H1 (cell line): ENCODE results near the gene ZSCAN22. TPM values are rescaled to one million over a fixed set of nuclear protein-coding genes. Genes with fewer than 3 reads are reported as not detected.

Source experiments
- CTCF ChIA-PET: fragments of 300-600 bp; sonication (Branson Sonifier 250); formaldehyde crosslinking; loops from one replicate; lab custom pipeline; 2021; ENCODE audit not compliant: partially characterized antibody; lab: Charles Lee
- POLR2A ChIA-PET: fragments of 300-600 bp; sonication (Branson Sonifier 250); formaldehyde crosslinking; loops from one replicate; lab custom pipeline; 2021; ENCODE audit warnings: inconsistent platforms; ENCODE audit not compliant: partially characterized antibody; lab: Charles Lee
- DNase-seq, 2 experiments: peaks; one replicate each; pipeline versions ENCODE4 v3.0.0 to v3.0.0-alpha.2; 2010 to 2022; ENCODE audit warnings: low spot score in 2 of 2, low read depth in 1 of 2, mixed read lengths in 1 of 2
- FAIRE-seq: peaks from 2 replicates; lab custom pipeline; 2011; peaks lifted over from hg19 to GRCh38; lab: Jason Lieb, UNC
- H2AFZ ChIP-seq: 2 replicates; pipeline ENCODE4 v1.8.1; 2012; ENCODE audit warnings: low read length, inconsistent platforms
- H2AK5ac ChIP-seq: 2 replicates; pipeline ENCODE4 v1.6.1; 2013; ENCODE audit warnings: low read depth, low read length
- H2BK120ac ChIP-seq: replicated peaks from 2 replicates; pipeline ENCODE3; 2013; ENCODE audit warnings: low read depth, low read length, inconsistent platforms
- H2BK12ac ChIP-seq: 2 replicates; pipeline ENCODE4 v1.6.1; 2013; ENCODE audit warnings: low read depth, low read length
- H2BK15ac ChIP-seq: 2 replicates; pipeline ENCODE4 v1.6.1; 2013; ENCODE audit warnings: low read length
- H2BK20ac ChIP-seq: 2 replicates; pipeline ENCODE4 v1.6.1; 2013; ENCODE audit warnings: low read length
- H2BK5ac ChIP-seq: 2 replicates; pipeline ENCODE4 v1.6.1; 2013; ENCODE audit warnings: low read depth, low read length
- H3K14ac ChIP-seq: 2 replicates; pipeline ENCODE4 v1.6.1; 2013; ENCODE audit warnings: inconsistent platforms; ENCODE audit not compliant: insufficient read length
- H3K18ac ChIP-seq: 2 replicates; pipeline ENCODE4 v1.6.1; 2013; ENCODE audit warnings: low read length; ENCODE audit errors: extremely low read depth
- H3K23ac ChIP-seq: 2 replicates; pipeline ENCODE4 v1.6.1; 2013; ENCODE audit warnings: inconsistent platforms; ENCODE audit not compliant: insufficient read length
- H3K23me2 ChIP-seq: 2 replicates; pipeline ENCODE4 v1.6.1; 2013; ENCODE audit warnings: low read depth, low read length
- H3K27ac ChIP-seq: 2 replicates; pipeline ENCODE4 v1.6.1; 2011; ENCODE audit warnings: low read depth, low read length, inconsistent platforms
- H3K27me3 ChIP-seq, 4 experiments: replicated peaks in 1 of 4; 1 replicate in 1 of 4; 2 replicates in 3 of 4; pipeline versions ENCODE4 v1.6.1 to v1.8.1; 2011 to 2013; ENCODE audit warnings: low read length in 3 of 4, mild to moderate bottlenecking in 3 of 4, inconsistent platforms in 2 of 4, mixed read lengths in 2 of 4, moderate library complexity in 1 of 4; ENCODE audit not compliant: control insufficient read depth in 3 of 4, insufficient read depth in 3 of 4; ENCODE audit errors: extremely low read depth in 1 of 4
- H3K36me3 ChIP-seq, 4 experiments: 2 replicates each; pipeline versions ENCODE4 v1.6.1 to v1.8.1; 2011 to 2013; ENCODE audit warnings: mild to moderate bottlenecking in 4 of 4, low read length in 3 of 4, moderate library complexity in 2 of 4, control low read depth in 1 of 4, inconsistent platforms in 1 of 4; ENCODE audit not compliant: insufficient read depth in 4 of 4, control insufficient read depth in 2 of 4
- H3K4ac ChIP-seq: replicated peaks from 2 replicates; pipeline ENCODE3; 2013; ENCODE audit warnings: low read length, low read depth, mixed read lengths, inconsistent platforms; ENCODE audit not compliant: insufficient read length
- H3K4me1 ChIP-seq, 4 experiments: replicated peaks in 1 of 4; 1 replicate in 1 of 4; 2 replicates in 3 of 4; pipeline versions ENCODE4 v1.6.1 to v1.8.1; 2011 to 2013; ENCODE audit warnings: low read length in 3 of 4, inconsistent platforms in 2 of 4, mixed read lengths in 1 of 4; ENCODE audit not compliant: insufficient read depth in 4 of 4, control insufficient read depth in 3 of 4
- H3K4me2 ChIP-seq, 2 experiments: 2 replicates each; pipeline versions ENCODE4 v1.6.1 to v1.8.1; 2011 to 2013; ENCODE audit warnings: low read depth in 2 of 2, low read length in 2 of 2, control low read depth in 1 of 2, inconsistent platforms in 1 of 2, mild to moderate bottlenecking in 1 of 2; ENCODE audit not compliant: insufficient read depth in 1 of 2
- H3K4me3 ChIP-seq, 4 experiments: fragments of 200-600, 300-600 bp in 1 of 4; sonication (generic), shearing (Covaris generic), sonication (Bioruptor Twin) in 1 of 4; 2 replicates each; pipeline versions ENCODE4 v1.5.1 to v1.8.1; 2011 to 2016; ENCODE audit warnings: low read length in 4 of 4, low read depth in 3 of 4, control low read depth in 2 of 4, inconsistent platforms in 2 of 4, mild to moderate bottlenecking in 2 of 4, mixed read lengths in 1 of 4, moderate library complexity in 1 of 4; ENCODE audit not compliant: insufficient read depth in 2 of 4; ENCODE audit errors: extremely low read depth in 1 of 4
- H3K56ac ChIP-seq: replicated peaks from 2 replicates; pipeline ENCODE3; 2013; ENCODE audit warnings: low read depth, mild to moderate bottlenecking, mixed read lengths, low read length, inconsistent platforms; ENCODE audit not compliant: insufficient read length
- H3K79me1 ChIP-seq: 2 replicates; pipeline ENCODE4 v1.6.1; 2013; ENCODE audit warnings: low read depth, low read length, control low read depth
- H3K79me2 ChIP-seq, 2 experiments: 2 replicates each; pipeline versions ENCODE4 v1.6.1 to v1.8.1; 2012 to 2013; ENCODE audit warnings: low read length in 2 of 2, mild to moderate bottlenecking in 2 of 2, inconsistent platforms in 1 of 2; ENCODE audit not compliant: insufficient read depth in 2 of 2, control insufficient read depth in 1 of 2
- H3K9ac ChIP-seq, 4 experiments: replicated peaks in 1 of 4; 1 replicate in 1 of 4; 2 replicates in 3 of 4; pipeline versions ENCODE4 v1.6.1 to v1.8.1; 2011 to 2013; ENCODE audit warnings: low read depth in 3 of 4, low read length in 3 of 4, control low read depth in 2 of 4, mild to moderate bottlenecking in 2 of 4, moderate library complexity in 2 of 4, inconsistent platforms in 1 of 4; ENCODE audit errors: extremely low read depth in 1 of 4
- H3K9me3 ChIP-seq, 2 experiments: 2 replicates each; pipeline versions ENCODE4 v1.6.1 to v1.8.1; 2012 to 2013; ENCODE audit warnings: mild to moderate bottlenecking in 2 of 2, moderate library complexity in 2 of 2, control low read depth in 1 of 2, inconsistent platforms in 1 of 2, low read depth in 1 of 2, low read length in 1 of 2, mixed read lengths in 1 of 2; ENCODE audit not compliant: insufficient read depth in 2 of 2
- H4K20me1 ChIP-seq, 2 experiments: replicated peaks in 1 of 2; 2 replicates each; pipeline versions ENCODE3 to v1.8.1; 2011 to 2013; ENCODE audit warnings: inconsistent platforms in 2 of 2, low read length in 2 of 2, mild to moderate bottlenecking in 1 of 2; ENCODE audit not compliant: insufficient read depth in 2 of 2, control insufficient read depth in 1 of 2
- H4K5ac ChIP-seq: 2 replicates; pipeline ENCODE4 v1.6.1; 2013; ENCODE audit warnings: low read length, low read depth, mixed read lengths, inconsistent platforms; ENCODE audit not compliant: insufficient read length
- H4K8ac ChIP-seq: 2 replicates; pipeline ENCODE4 v1.8.0; 2013; ENCODE audit warnings: mild to moderate bottlenecking, moderate library complexity, low read length, inconsistent platforms; ENCODE audit not compliant: insufficient read depth; ENCODE audit errors: extremely low read depth
- H4K91ac ChIP-seq: replicated peaks from 2 replicates; pipeline ENCODE3; 2013; ENCODE audit warnings: low read length, mixed read lengths, inconsistent platforms; ENCODE audit not compliant: insufficient read length
- CEBPB ChIP-seq: IDR thresholded peaks from 2 replicates; pipeline ENCODE4 v1.6.1; 2012; ENCODE audit warnings: low read depth, low read length
- HDAC2 ChIP-seq, 2 experiments: fragments of 300-600 bp in 1 of 2; sonication (generic) in 1 of 2; IDR thresholded peaks; 2 replicates each; pipeline ENCODE4 v1.6.1; 2011 to 2012; ENCODE audit warnings: low read depth in 2 of 2, low read length in 2 of 2, mild to moderate bottlenecking in 2 of 2, moderate library complexity in 2 of 2, borderline replicate concordance in 1 of 2, inconsistent platforms in 1 of 2
- JUN ChIP-seq: IDR thresholded peaks from 2 replicates; pipeline ENCODE4 v1.6.1; 2011; ENCODE audit warnings: low read depth, mild to moderate bottlenecking, improper control_type of control experiment, low read length
- KDM5A ChIP-seq: fragments of 200-600 bp; IDR thresholded peaks from 2 replicates; pipeline ENCODE4 v1.7.1; 2012; ENCODE audit warnings: mild to moderate bottlenecking, low read length, inconsistent platforms, mixed read lengths
- RNF2 ChIP-seq: fragments of 200-900, 300-1000 bp; sonication (generic); IDR thresholded peaks from 2 replicates; pipeline ENCODE4 v1.7.1; 2016; ENCODE audit warnings: borderline replicate concordance, low read depth, mild to moderate bottlenecking, antibody characterized with exemption, low read length; ENCODE audit not compliant: poor library complexity, severe bottlenecking; ENCODE audit errors: missing control alignments
- SAP30 ChIP-seq: fragments of 300-600 bp; sonication (generic); IDR thresholded peaks from 2 replicates; pipeline ENCODE4 v1.7.1; 2012; ENCODE audit warnings: low read length, moderate library complexity, mild to moderate bottlenecking, inconsistent platforms; ENCODE audit not compliant: insufficient read depth, insufficient replicate concordance
- SIN3A ChIP-seq, 2 experiments: IDR thresholded peaks in 1 of 2; conservative IDR thresholded peaks in 1 of 2; 2 replicates each; pipeline ENCODE4 v1.6.1; 2011 to 2012; ENCODE audit warnings: low read length in 2 of 2, improper control_type of control experiment in 1 of 2, low read depth in 1 of 2, mild to moderate bottlenecking in 1 of 2
- SRF ChIP-seq: IDR thresholded peaks from 2 replicates; pipeline ENCODE4 v1.6.1; 2011; ENCODE audit warnings: mild to moderate bottlenecking, low read depth, low read length, moderate library complexity
- TCF12 ChIP-seq: IDR thresholded peaks from 2 replicates; pipeline ENCODE4 v1.6.1; 2011; ENCODE audit warnings: low read depth, mild to moderate bottlenecking, low read length
- WGBS, 2 experiments: shearing (Covaris generic) in 1 of 2; methylation state at CpG; one replicate each; pipeline versions ENCODE4 v1.1.6 to v1.1.7; 2013 to 2015; ENCODE audit warnings: low lambda C conversion rate in 2 of 2, mixed read lengths in 2 of 2, inconsistent platforms in 1 of 2, low coverage in 1 of 2, missing lambda C conversion rate in 1 of 2; ENCODE audit not compliant: insufficient replicate concordance in 2 of 2, insufficient coverage in 1 of 2, insufficient read length in 1 of 2; ENCODE audit errors: extremely low coverage in 1 of 2, missing lambda C conversion rate in 1 of 2; 5-methylcytosine and 5-hydroxymethylcytosine counted together
- polyA plus RNA-seq, 7 experiments: library from polyadenylated mRNA; depleted of rRNA in 3 of 7; stranded (reverse) in 5 of 7; unstranded in 2 of 7; fragments of >200 nt in 5 of 7; fragments of 200-250 nt in 2 of 7; gene quantifications; 1 replicate in 5 of 7; 2 replicates in 1 of 7; 4 replicates in 1 of 7; pipeline versions ENCODE4 v1.2.1 to v1.2.3, GENCODE V29; 2011 to 2013; ENCODE audit warnings: missing spikeins in 2 of 7, mixed read lengths in 2 of 7
- total RNA-seq: library from RNA; stranded (reverse); fragmentation: NEBNext Ultra II Directional; extraction: Animal tissue kit (Norgen Biotek cat#: 25700); gene quantifications from 2 replicates; pipeline ENCODE4 v1.2.1, GENCODE V29; 2021

Gene ZSCAN22
- total and polyA plus RNA-seq, 2 of the 8 experiments (the other 6 are each of a cell fraction or from before 2014, with no cell fraction given), result 3.2 to 3.3 TPM

DNA sequence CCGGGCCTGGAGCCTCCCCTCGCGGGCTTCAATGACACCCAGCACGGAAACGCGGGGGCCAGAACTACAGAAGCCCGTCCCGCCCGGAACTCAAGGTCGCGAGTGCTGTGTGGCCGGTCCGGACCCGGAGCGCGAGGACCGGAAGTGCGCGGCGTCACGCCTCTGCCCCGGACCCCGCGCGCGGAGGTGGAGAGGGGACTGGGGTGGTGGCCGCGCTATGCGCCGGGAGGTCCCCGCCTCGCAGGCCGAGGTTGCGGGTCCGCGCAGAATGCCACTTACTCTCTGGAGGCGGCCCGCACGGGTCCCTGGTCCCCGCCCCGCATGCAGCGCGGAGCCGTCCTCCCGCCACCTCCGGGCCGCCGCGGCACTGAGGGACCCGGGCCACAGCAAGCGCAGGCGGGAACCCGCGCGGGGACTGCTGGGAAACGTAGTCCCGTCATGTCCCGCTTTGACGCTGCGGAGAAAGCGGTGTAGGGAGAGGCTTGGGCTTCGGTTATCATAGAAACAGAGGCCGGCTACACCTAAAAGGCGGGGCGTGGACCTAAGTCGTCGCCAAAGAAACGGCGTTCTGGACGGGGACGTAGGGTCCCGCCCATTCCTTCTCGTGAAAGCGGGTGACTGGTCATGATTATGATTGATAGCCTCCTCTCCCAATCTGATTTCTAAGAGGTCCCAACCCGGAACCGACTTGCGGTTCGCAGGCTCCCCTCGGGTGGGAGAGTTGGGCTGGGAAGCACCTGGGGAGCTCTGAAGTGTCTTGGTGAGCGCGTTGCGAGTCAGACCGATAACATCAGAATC, 54.1 kb downstream of the ZSCAN22 start, which contains the start of gene ZNF837:
ZNF837 (minus strand) TSS at position 369 of the 798 bp plus-strand sequence. CDS start 11,698 bp downstream, outside the sequence.
- FAIRE-seq, result peak; percentile 92
- peak within 1 kb of the TSS; percentile 15 for H4K91ac ChIP-seq
- TF ChIP-seq TCF12 (peak; percentile 72; the same call in 1 of the 2 replicates), CEBPB (no peak), HDAC2 (IDR thresholded peaks at IDR 0.05; ENCODE audit: borderline replicate concordance in 1 of 2, low read depth in 2 of 2, low read length in 2 of 2) (peak; percentile 67 to 86; a peak in 2 of 4 replicates), KDM5A (peak; percentile 74; the same call in 1 of the 2 replicates), SIN3A (conservative IDR thresholded peaks at IDR 0.05 in 1 of 2, IDR thresholded peaks at IDR 0.05 in 1 of 2; ENCODE audit: low read depth in 1 of 2, low read length in 2 of 2) (peak; percentile 83 to 93; a peak in 2 of 4 replicates), JUN (no peak), SAP30 (peak; percentile 79), RNF2 (no peak), SRF (0 out of 2 replicates have a peak, but pooled peaks have one; percentile 30)

More for the DNA sequence above, 54.1 kb downstream of the ZSCAN22 start, which contains the start of gene ZNF837:
- H3K9me3 ChIP-seq, result no peaks in the 10 kb centered on the region
- peak within 1 kb of the TSS; percentile 21 for H3K4ac ChIP-seq
- CTCF ChIA-PET, result interaction anchor here (0.7 to 1.7 kb wide), 4 partner anchors 10 to 33 kb away, joined by 3 to 6 read pairs (median 4); no protein-coding TSS in a partner anchor
- no peak within 1 kb of the TSS for H2BK20ac ChIP-seq
- no peak within 1 kb of the TSS for H3K23ac ChIP-seq
- H4K20me1 ChIP-seq, result peaks cover 0 to 5% of the 10 kb centered on the region in 2 experiments
- peak within 1 kb of the TSS; percentile 78; the same call in 1 of the 2 replicates for H2AFZ ChIP-seq
- H2BK5ac ChIP-seq, result no peak within 1 kb of the TSS
- no peak within 1 kb of the TSS for H2AK5ac ChIP-seq
- peak; percentile 96 to 100 for DNase-seq
- no peak within 1 kb of the TSS for H2BK120ac ChIP-seq
- peaks cover 10% of the 10 kb centered on the region for H3K23me2 ChIP-seq
- POLR2A ChIA-PET, result interaction anchor here (0.5 to 8.5 kb wide), 14 partner anchors 11 to 152 kb away, joined by 3 to 94 read pairs (median 6); partner anchors contain the start of genes RNF225, ZBTB45, ZNF497 and ZNF544
- no peaks in the 10 kb centered on the region; the same call in 1 of the 2 replicates for H3K79me1 ChIP-seq
- peak within 1 kb of the TSS; percentile 56 to 77 (median 64) for H3K4me3 ChIP-seq
- H3K14ac ChIP-seq, result no peak within 1 kb of the TSS
- no peaks in the 10 kb centered on the region for H3K36me3 ChIP-seq
- peak within 1 kb of the TSS; percentile 33 for H3K56ac ChIP-seq
- peak within 1 kb of the TSS; percentile 55 for H3K18ac ChIP-seq
- no peaks in the 10 kb centered on the region; a peak in 1 of 4 replicates for H3K79me2 ChIP-seq
- H3K4me2 ChIP-seq, result peak within 1 kb of the TSS; percentile 91 to 98
- H3K4me1 ChIP-seq, result peaks cover 0 to 11% (median 7%) of the 10 kb centered on the region in 4 experiments; a peak in 6 of 7 replicates
- peak within 1 kb of the TSS; percentile 72; the same call in 1 of the 2 replicates for H3K27ac ChIP-seq
- peak within 1 kb of the TSS; percentile 3 for H4K5ac ChIP-seq
- H3K27me3 ChIP-seq, result no peaks in the 10 kb centered on the region
- H3K9ac ChIP-seq, result peak within 1 kb of the TSS; percentile 72 to 86 (median 80)
- H2BK12ac ChIP-seq, result no peak within 1 kb of the TSS
- 2% methylated on average over 76 of the region's 83 CpGs; no CpG with 5 or more reads in 1 of the 2 experiments for WGBS, 2 experiments
- no peak within 1 kb of the TSS for H2BK15ac ChIP-seq
- peak within 1 kb of the TSS; percentile 95 for H4K8ac ChIP-seq
